Measurements from ENCODE around the gene GGA1.
"Not testable (repeated sequence)": the region's sequence is repeated elsewhere in the genome, so short reads cannot be mapped to it uniquely, and the experiment has no call there.

Gene GGA1

GRCh38 chr22:37609240-37610152 is 862 bp downstream of the GGA1 start:
- no peak for DNase-seq (ENCODE audit: low read depth, low spot score)

GRCh38 chr22:37610153-37610475 is 1.5 kb downstream of the GGA1 start:
- not testable (repeated sequence) for DNase-seq (ENCODE audit: low read depth, low spot score)

GRCh38 chr22:37610480-37611129 is 2.0 kb downstream of the GGA1 start:
- no peak for DNase-seq (ENCODE audit: low read depth, low spot score)

DNA sequence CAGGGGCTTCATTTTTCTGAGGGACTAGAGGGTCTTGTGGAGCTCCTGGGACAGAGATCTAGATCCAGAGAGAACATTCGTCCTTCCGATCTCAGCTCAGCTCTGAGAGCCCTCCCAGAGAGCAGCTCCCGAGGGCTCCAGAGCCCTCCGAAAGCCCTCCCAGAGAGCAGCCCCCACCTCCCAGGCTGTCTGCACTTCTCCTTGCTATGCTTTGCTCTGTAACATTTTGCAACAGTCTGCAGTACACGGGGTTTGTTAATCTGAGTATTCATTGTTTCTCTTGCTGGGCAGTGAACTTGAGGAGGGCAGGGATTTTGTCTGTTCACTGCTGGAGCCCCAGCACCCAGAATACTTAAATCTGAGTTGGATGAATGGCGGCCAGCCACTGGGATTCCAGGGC is 2.6 kb downstream of the GGA1 start:
- DNase-seq (ENCODE audit: low read depth, low spot score) = no peak

DNA sequence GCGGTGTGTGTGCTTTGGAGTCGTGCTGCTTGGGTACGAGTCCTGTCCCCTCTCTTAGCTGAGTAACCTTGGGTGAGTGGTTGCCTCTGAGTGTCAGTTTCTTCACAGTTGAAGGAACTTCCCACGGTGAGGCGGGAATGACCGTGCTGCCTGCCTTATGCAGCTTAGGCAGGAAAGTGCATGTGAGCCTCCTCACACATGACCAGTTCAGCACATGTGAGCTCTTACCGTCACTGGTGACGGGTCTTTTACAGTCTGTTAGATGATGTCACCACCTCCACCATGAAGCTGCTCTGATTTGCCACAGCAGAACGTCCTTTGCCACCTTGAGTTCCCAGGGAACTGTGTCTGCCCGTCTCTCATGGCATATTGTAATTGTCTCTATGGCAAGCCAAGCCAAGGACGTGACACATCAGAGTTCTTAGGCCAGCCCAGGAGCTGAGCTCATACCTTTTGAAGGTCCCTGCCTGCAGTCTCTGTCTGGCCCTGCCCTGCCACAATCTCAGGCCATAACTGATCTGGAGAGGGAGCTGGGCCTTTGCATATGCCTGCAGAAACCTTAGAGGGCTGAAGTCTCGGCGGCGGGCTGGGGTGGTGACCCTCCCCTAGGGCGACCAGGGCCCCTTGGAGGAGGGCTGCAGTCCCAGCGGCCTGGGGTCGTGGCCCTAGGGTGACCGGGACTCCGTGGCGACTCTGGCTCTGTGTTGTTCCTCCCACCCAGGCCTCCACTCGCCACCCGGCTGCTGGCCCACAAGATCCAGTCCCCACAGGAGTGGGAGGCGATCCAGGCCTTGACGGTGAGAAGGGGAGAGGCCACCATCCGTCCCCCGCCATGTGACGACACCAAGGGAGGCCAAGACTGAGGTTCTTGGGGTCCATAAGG is 7.8 kb downstream of the GGA1 start:
- DNase-seq (ENCODE audit: low read depth, low spot score) = no peak

- no peak for DNase-seq (ENCODE audit: low read depth, low spot score)
Measured at GRCh38 chr22:37617431-37617830, 8.8 kb downstream of the GGA1 start.

DNA sequence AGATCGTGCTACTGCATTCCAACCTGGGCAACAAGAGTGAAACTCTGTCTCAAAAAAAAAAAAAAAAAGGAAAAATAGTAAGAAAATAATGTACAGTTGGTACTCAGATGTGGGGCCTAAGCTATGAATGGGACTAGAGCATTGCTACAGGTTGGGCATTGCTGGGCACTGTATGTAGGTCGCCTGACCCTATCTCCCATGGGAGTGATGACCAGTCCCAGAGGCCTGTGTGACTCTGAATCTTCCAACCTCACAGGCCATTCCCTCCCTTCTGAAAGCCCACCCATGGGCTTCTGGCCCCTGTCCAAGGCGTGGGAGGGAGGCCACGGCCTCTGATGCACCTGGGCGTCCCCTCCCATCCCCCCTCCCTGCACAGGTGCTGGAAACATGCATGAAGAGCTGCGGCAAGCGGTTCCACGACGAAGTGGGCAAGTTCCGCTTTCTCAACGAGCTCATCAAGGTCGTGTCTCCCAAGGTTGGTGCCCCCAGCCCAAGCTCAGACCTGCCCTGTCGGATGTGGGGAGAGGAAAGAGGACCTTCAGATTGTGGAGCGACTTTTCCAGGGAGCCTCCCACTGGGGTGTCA is 9.5 kb downstream of the GGA1 start:
- no peak for DNase-seq (ENCODE audit: low read depth, low spot score)

DNA sequence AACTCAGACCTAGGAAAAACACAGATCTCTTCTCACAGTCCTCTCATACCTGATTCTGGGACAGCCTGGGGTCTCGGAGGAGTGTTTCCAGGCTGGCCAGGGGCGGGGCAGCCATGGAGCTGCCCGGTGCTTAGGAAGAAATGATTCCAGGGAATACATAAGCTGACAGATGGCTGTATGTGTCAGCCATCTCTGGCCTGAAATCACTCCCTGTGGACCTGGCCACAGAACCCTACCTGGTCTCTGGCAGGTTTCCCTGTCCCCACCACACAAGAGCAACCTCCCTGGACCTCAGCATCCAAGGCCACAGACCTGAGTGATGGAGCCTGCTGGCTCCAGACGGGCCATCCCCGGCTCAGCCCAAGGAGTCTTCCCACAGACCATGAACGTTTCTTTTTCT is 10.0 kb downstream of the GGA1 start:
- DNase-seq (ENCODE audit: low read depth, low spot score) = no peak

- DNase-seq (ENCODE audit: low read depth, low spot score) = no peak
Measured at GRCh38 chr22:37619991-37620390, 11.4 kb downstream of the GGA1 start.

- DNase-seq (ENCODE audit: low read depth, low spot score) = no peak
Measured at GRCh38 chr22:37621352-37621860, 12.8 kb downstream of the GGA1 start.

GRCh38 chr22:37623075-37624016 is 14.7 kb downstream of the GGA1 start:
- DNase-seq (ENCODE audit: low read depth, low spot score) = no peak

DNA sequence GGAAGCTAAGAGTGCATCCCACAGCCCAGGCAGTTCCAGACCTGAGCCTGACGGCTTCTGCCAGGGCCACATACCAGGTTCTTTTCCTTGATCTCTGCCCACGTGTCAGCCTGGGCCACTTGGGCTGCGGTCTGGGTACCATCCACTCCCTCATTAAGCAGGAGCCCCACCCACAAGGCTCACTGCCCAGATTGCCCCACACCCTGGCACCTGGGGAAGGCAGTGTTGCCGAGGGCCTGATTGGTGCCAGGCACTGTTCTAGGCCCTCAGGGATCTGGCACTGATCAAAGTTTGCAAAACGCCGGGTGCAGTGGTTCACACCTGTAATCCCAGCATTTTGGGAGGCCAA is 15.4 kb downstream of the GGA1 start:
- DNase-seq (ENCODE audit: low read depth, low spot score) = no peak

DNA sequence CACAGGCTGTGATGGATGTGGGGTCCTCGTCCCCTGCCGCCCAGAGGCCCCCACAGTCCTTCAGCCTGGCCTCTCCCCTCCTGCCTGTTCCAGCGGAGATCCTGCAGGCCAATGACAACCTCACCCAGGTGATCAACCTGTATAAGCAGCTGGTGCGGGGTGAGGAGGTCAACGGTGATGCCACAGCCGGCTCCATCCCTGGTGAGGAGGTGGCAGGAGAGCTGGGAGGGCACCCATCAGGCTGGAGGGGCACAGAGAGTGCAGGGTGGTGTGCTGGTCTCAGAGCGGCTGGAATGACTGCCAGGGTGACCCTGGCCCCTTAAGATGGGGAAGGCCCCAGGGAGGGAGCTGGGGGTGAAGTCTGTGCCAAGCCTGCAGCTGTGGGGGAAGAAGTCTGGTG is 16.2 kb downstream of the GGA1 start:
- no peak for DNase-seq (ENCODE audit: low read depth, low spot score)

GRCh38 chr22:37625737-37626136 is 17.1 kb downstream of the GGA1 start:
- DNase-seq (ENCODE audit: low read depth, low spot score) = no peak

GRCh38 chr22:37626144-37626543 is 17.5 kb downstream of the GGA1 start:
- no peak for DNase-seq (ENCODE audit: low read depth, low spot score)

- DNase-seq (ENCODE audit: low read depth, low spot score) = no peak
Measured at GRCh38 chr22:37626556-37627075, 18.0 kb downstream of the GGA1 start.

DNA sequence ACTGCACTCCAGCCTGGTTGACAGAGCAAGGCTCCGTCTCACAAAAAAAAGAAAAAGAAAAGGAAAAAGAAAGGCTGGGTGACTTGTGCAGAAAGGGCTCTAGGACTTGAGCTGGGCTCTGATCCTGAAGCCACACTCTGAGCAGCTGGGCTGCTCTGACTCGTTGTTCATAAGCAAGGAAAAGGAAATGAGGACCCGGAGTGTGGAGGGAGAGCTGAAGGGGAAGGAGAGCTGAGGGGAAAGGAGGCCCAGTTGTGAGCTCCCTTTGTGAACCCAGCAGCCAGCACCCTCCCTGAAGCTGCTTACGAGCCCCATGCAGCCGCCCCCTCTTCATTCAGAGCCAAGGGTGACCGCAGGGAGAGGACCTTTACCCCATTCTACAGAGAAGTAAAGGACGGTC is 18.5 kb downstream of the GGA1 start:
- DNase-seq (ENCODE audit: low read depth, low spot score) = no peak

DNA sequence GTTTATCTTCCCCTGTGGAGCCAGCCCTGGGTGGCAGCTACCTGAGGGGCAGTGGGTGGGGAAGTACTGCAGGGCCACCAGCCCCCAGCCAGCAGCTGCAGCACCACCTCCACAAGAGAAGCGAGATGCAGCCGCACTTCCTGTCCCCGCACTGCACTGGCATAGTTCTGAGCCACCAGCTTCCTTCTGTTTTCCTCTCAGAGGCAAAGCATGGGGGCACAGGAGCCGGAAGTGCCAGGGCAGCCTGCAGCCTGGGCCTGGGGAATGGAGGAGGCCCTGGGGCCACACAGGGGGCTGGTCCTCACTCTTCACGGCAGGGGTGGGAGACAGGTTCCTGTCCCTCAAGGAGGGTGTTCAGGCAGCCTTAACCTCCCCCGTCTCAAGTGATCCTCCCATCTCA is 18.9 kb downstream of the GGA1 start:
- DNase-seq (ENCODE audit: low read depth, low spot score) = no peak

GRCh38 chr22:37628830-37629229 is 20.2 kb downstream of the GGA1 start:
- no peak for DNase-seq (ENCODE audit: low read depth, low spot score)

- no peak for DNase-seq (ENCODE audit: low read depth, low spot score)
Measured at GRCh38 chr22:37629928-37630327, 21.3 kb downstream of the GGA1 start.
